ENCODE results near the gene DUSP19.

Gene DUSP19

DNA sequence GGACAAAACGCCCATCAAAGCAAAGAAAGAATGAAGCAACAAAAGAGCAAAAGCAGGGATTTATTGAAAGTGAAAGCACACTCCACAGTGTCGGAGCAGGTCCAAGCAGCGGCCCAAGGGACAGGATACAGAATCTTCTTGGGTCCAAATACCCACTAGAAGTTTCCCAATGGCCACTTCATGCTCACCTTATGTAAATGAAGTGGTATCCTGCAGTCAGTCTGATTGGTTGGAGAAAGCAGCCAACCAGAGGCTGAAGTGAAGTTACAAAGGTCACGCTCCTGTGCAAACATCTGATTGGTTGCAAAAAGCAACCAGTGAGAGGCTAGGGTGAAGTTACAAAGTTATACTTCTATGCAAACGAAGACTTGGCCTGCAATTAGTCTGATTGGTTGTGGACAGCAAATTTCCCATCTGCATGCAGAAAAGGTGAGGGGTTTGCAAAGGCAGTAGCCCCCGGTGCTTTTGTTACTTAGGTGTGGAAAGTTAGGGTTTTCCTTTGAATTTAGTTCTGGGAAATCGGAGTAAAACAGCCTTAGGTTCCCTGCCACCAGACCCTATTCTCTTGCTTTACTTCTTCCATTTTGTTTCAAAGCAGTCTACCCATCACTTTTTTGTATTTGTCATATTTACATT lies 12.9 kb downstream of the DUSP19 start:
- Histone ChIP-seq H3K4me2 (ENCODE audit: insufficient read depth, low read length, poor library complexity, severe bottlenecking) (no peak overlapping the region), H4K8ac (ENCODE audit: low read depth, low read length) (no peak overlapping the region), H3K18ac (ENCODE audit: low read length) (no peak overlapping the region), H2BK15ac (ENCODE audit: low read length) (no peak overlapping the region), H3K23ac (ENCODE audit: low read depth, low read length, poor library complexity) (no peak overlapping the region), H3K4me3 (ENCODE audit: low read length in 2 of 2) (no peak overlapping the region), H3K27me3 (ENCODE audit: control insufficient read depth in 3 of 3, insufficient read depth in 3 of 3, low read depth in 1 of 3, low read length in 3 of 3) (no peaks in the 10 kb centered on the region), H2BK12ac (ENCODE audit: low read length) (no peak overlapping the region), H2BK120ac (ENCODE audit: low read depth, low read length) (no peak overlapping the region), H2AFZ (ENCODE audit: low read length) (no peak overlapping the region), H3K4ac (ENCODE audit: low read length) (no peak overlapping the region), H3K9me3 (replicated peaks in 1 of 2; ENCODE audit: control insufficient read depth in 2 of 2, insufficient read depth in 1 of 2, low read depth in 1 of 2, low read length in 2 of 2) (no peaks in the 10 kb centered on the region), H2AK5ac (ENCODE audit: low read depth, low read length) (no peak overlapping the region), H3K27ac (replicated peaks; ENCODE audit: low read length) (no peak overlapping the region), H3K36me3 (replicated peaks in 1 of 2; ENCODE audit: control insufficient read depth in 2 of 2, insufficient read depth in 2 of 2, low read length in 2 of 2) (no peaks in the 10 kb centered on the region), H4K91ac (ENCODE audit: low read depth, low read length, poor library complexity) (no peak overlapping the region), H3K79me1 (ENCODE audit: low read depth, low read length) (no peaks in the 10 kb centered on the region), H3K4me1 (ENCODE audit: control insufficient read depth in 2 of 2, insufficient read depth in 1 of 2, low read depth in 1 of 2, low read length in 2 of 2) (no peaks in the 10 kb centered on the region), H2BK5ac (ENCODE audit: low read length) (no peak overlapping the region), H3K14ac (ENCODE audit: low read length) (no peak overlapping the region), H3K9ac (ENCODE audit: low read depth, low read length, poor library complexity) (no peak overlapping the region)
- WGBS, 2 donors (ENCODE audit: extremely low coverage in 2 of 2, insufficient read length in 2 of 2, insufficient replicate concordance in 1 of 2): no CpG with 5 or more reads among the region's 7 CpGs
- no peak for DNase-seq (ENCODE audit: low spot score)

DNA sequence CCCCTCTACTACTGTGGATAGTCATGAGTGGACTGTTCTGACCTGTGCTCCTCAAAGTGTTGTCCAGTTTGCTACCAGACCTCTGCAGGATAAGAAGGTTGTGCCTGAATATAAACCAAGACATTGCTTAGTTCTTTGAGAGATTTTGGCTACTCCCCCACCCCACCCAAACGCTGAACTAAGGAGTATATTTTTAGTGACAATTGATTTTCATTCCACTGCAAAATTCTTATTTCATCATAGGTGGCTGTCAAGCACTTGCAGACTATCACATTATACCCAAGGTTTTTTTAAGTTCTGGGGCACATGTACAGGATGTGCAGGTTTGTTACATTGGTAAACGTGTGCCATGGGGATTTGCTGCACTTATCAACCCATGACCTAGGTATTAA lies 13.4 kb downstream of the DUSP19 start:
- H3K4me1 ChIP-seq (ENCODE audit: control insufficient read depth in 2 of 2, insufficient read depth in 1 of 2, low read depth in 1 of 2, low read length in 2 of 2): no peaks in the 10 kb centered on the region
- H3K9me3 ChIP-seq (replicated peaks in 1 of 2; ENCODE audit: control insufficient read depth in 2 of 2, insufficient read depth in 1 of 2, low read depth in 1 of 2, low read length in 2 of 2): no peaks in the 10 kb centered on the region
- no peaks in the 10 kb centered on the region for H3K36me3 ChIP-seq (replicated peaks in 1 of 2; ENCODE audit: control insufficient read depth in 2 of 2, insufficient read depth in 2 of 2, low read length in 2 of 2)
- H3K18ac ChIP-seq (ENCODE audit: low read length): no peak overlapping the region
- H2BK15ac ChIP-seq (ENCODE audit: low read length): no peak overlapping the region
- no peak for DNase-seq (ENCODE audit: low spot score)
- H3K4me3 ChIP-seq (ENCODE audit: low read length in 2 of 2): no peak overlapping the region
- H2BK120ac ChIP-seq (ENCODE audit: low read depth, low read length): no peak overlapping the region
- no peak overlapping the region for H2AFZ ChIP-seq (ENCODE audit: low read length)
- H2BK5ac ChIP-seq (ENCODE audit: low read length): no peak overlapping the region
- no peaks in the 10 kb centered on the region for H3K27me3 ChIP-seq (ENCODE audit: control insufficient read depth in 3 of 3, insufficient read depth in 3 of 3, low read depth in 1 of 3, low read length in 3 of 3)
- no peak overlapping the region for H4K91ac ChIP-seq (ENCODE audit: low read depth, low read length, poor library complexity)
- no peak overlapping the region for H2AK5ac ChIP-seq (ENCODE audit: low read depth, low read length)
- no peak overlapping the region for H3K23ac ChIP-seq (ENCODE audit: low read depth, low read length, poor library complexity)
- H3K9ac ChIP-seq (ENCODE audit: low read depth, low read length, poor library complexity): no peak overlapping the region
- no CpG with 5 or more reads among the region's 2 CpGs for WGBS, 2 donors (ENCODE audit: extremely low coverage in 2 of 2, insufficient read length in 2 of 2, insufficient replicate concordance in 1 of 2)
- H3K27ac ChIP-seq (replicated peaks; ENCODE audit: low read length): no peak overlapping the region
- no peak overlapping the region for H3K4me2 ChIP-seq (ENCODE audit: insufficient read depth, low read length, poor library complexity, severe bottlenecking)
- H3K14ac ChIP-seq (ENCODE audit: low read length): no peak overlapping the region
- H2BK12ac ChIP-seq (ENCODE audit: low read length): no peak overlapping the region
- no peak overlapping the region for H4K8ac ChIP-seq (ENCODE audit: low read depth, low read length)
- H3K79me1 ChIP-seq (ENCODE audit: low read depth, low read length): no peaks in the 10 kb centered on the region
- H3K4ac ChIP-seq (ENCODE audit: low read length): no peak overlapping the region

DNA sequence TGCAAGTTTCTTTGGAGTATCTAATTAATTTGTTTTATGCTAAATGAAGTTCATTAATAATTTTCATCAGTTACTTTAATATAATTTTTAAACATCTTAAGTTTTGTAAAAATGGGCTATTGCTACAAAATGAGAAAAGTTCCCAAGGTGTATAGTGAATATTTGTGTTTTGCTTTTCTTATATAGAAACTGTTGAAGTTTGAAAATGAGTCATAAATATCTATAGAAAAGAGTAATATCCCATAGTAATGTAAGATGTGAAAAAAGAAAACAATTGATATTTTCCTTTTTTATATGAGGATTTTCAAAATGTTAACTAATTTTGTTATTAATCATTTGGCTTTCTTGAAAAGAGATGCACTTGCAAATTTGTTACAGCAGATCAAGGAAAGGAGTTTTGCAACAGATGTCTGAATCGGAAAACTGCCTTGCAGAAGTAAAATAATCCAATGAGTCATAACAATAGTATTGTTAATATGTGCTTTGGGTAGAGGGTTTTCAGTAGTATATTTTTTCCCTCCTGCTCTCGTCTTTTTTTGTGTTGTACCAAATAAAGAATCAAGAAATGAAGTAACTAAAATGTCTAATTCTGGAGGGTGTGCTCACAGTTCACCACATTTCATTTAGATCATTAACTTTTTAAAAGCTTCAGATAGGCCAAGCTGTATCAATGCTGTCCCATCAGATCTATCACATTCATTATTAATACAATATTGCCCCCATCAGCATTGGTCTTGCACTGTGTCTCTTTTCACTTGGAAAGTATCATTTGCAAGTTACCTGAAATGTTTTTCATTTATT lies 15.5 kb downstream of the DUSP19 start:
- Histone ChIP-seq H4K91ac (ENCODE audit: low read depth, low read length, poor library complexity) (no peak overlapping the region), H3K4ac (ENCODE audit: low read length) (no peak overlapping the region), H2BK5ac (ENCODE audit: low read length) (no peak overlapping the region), H3K23ac (ENCODE audit: low read depth, low read length, poor library complexity) (no peak overlapping the region), H3K4me3 (ENCODE audit: low read length in 2 of 2) (no peak overlapping the region), H2BK120ac (ENCODE audit: low read depth, low read length) (no peak overlapping the region), H3K4me2 (ENCODE audit: insufficient read depth, low read length, poor library complexity, severe bottlenecking) (no peak overlapping the region), H2BK12ac (ENCODE audit: low read length) (no peak overlapping the region), H3K4me1 (ENCODE audit: control insufficient read depth in 2 of 2, insufficient read depth in 1 of 2, low read depth in 1 of 2, low read length in 2 of 2) (no peaks in the 10 kb centered on the region), H2AFZ (ENCODE audit: low read length) (no peak overlapping the region), H3K18ac (ENCODE audit: low read length) (no peak overlapping the region), H3K9me3 (replicated peaks in 1 of 2; ENCODE audit: control insufficient read depth in 2 of 2, insufficient read depth in 1 of 2, low read depth in 1 of 2, low read length in 2 of 2) (no peaks in the 10 kb centered on the region), H3K9ac (ENCODE audit: low read depth, low read length, poor library complexity) (no peak overlapping the region), H3K36me3 (replicated peaks in 1 of 2; ENCODE audit: control insufficient read depth in 2 of 2, insufficient read depth in 2 of 2, low read length in 2 of 2) (no peaks in the 10 kb centered on the region), H2AK5ac (ENCODE audit: low read depth, low read length) (no peak overlapping the region), H2BK15ac (ENCODE audit: low read length) (no peak overlapping the region), H3K14ac (ENCODE audit: low read length) (no peak overlapping the region), H4K8ac (ENCODE audit: low read depth, low read length) (no peak overlapping the region), H3K79me1 (ENCODE audit: low read depth, low read length) (no peaks in the 10 kb centered on the region), H3K27ac (replicated peaks; ENCODE audit: low read length) (no peak overlapping the region), H3K27me3 (ENCODE audit: control insufficient read depth in 3 of 3, insufficient read depth in 3 of 3, low read depth in 1 of 3, low read length in 3 of 3) (no peaks in the 10 kb centered on the region)
- no peak for DNase-seq (ENCODE audit: low spot score)
- WGBS, 2 donors (ENCODE audit: extremely low coverage in 2 of 2, insufficient read length in 2 of 2, insufficient replicate concordance in 1 of 2): no CpG with 5 or more reads among the region's 2 CpGs

DNA sequence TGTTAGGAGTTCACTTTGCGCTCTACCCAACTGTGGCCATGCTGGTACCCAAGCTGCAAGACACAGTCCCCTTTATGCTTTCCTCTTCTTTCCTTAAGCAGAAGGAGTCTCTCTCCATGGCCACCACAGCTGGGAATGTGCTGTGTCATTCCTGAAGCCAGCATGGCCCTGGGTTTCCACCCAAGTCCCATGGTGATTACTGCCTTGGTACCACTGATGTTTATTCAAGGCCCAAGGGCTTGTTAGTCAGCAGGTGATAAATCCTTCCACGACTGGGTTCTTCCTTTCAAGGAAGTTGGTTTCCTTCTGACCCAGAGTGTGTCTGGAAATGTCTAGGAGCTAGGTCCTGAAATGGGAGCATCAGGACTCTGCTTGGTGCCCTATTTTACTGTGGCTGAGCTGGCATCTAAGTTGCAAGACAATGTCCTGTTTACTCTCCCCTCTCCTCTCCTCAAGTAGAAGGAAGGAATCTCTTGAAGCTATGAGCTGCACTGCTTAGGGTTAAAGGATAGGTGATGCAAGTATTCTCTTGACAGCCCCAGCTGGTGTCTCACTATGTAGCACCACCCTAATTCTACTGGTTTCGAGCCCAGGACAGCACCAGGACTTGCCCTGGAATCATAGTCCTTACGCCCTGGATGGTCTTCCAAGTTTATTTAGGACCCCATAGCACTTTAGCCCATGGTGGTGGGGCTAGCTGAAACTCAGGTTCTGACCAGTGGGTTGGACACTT lies 27.0 kb downstream of the DUSP19 start:
- Histone ChIP-seq H3K36me3 (replicated peaks in 1 of 2; ENCODE audit: control insufficient read depth in 2 of 2, insufficient read depth in 2 of 2, low read length in 2 of 2) (no peaks in the 10 kb centered on the region), H3K27me3 (ENCODE audit: control insufficient read depth in 3 of 3, insufficient read depth in 3 of 3, low read depth in 1 of 3, low read length in 3 of 3) (no peaks in the 10 kb centered on the region), H4K8ac (ENCODE audit: low read depth, low read length) (no peak overlapping the region), H2BK120ac (ENCODE audit: low read depth, low read length) (no peak overlapping the region), H3K4ac (ENCODE audit: low read length) (no peak overlapping the region), H2BK12ac (ENCODE audit: low read length) (no peak overlapping the region), H3K79me1 (ENCODE audit: low read depth, low read length) (no peaks in the 10 kb centered on the region), H3K27ac (replicated peaks; ENCODE audit: low read length) (no peak overlapping the region), H3K4me1 (ENCODE audit: control insufficient read depth in 2 of 2, insufficient read depth in 1 of 2, low read depth in 1 of 2, low read length in 2 of 2) (no peaks in the 10 kb centered on the region), H2AK5ac (ENCODE audit: low read depth, low read length) (no peak overlapping the region), H2AFZ (ENCODE audit: low read length) (no peak overlapping the region), H3K9ac (ENCODE audit: low read depth, low read length, poor library complexity) (no peak overlapping the region), H4K91ac (ENCODE audit: low read depth, low read length, poor library complexity) (no peak overlapping the region), H2BK15ac (ENCODE audit: low read length) (no peak overlapping the region), H3K9me3 (replicated peaks in 1 of 2; ENCODE audit: control insufficient read depth in 2 of 2, insufficient read depth in 1 of 2, low read depth in 1 of 2, low read length in 2 of 2) (no peaks in the 10 kb centered on the region), H3K23ac (ENCODE audit: low read depth, low read length, poor library complexity) (no peak overlapping the region), H3K4me2 (ENCODE audit: insufficient read depth, low read length, poor library complexity, severe bottlenecking) (no peak overlapping the region), H3K18ac (ENCODE audit: low read length) (no peak overlapping the region), H3K14ac (ENCODE audit: low read length) (no peak overlapping the region), H2BK5ac (ENCODE audit: low read length) (no peak overlapping the region), H3K4me3 (ENCODE audit: low read length in 2 of 2) (no peak overlapping the region)
- WGBS, 2 donors (ENCODE audit: extremely low coverage in 2 of 2, insufficient read length in 2 of 2, insufficient replicate concordance in 1 of 2): no CpG with 5 or more reads among the region's 4 CpGs
- DNase-seq (ENCODE audit: low spot score): no peak

All from neuronal stem cell (in vitro differentiated cells).